22Rv1 (cell line): ENCODE data around the gene CSRP1.

Source experiments
- H3K27ac ChIP-seq: fragments of 450-650 bp; 2 replicates; pipeline ENCODE4 v1.5.1; 2017
- ZFX ChIP-seq: fragments of 450-650 bp; IDR thresholded peaks from 2 replicates; pipeline ENCODE4 v1.6.1; 2017; ENCODE audit warnings: antibody characterized with exemption, borderline replicate concordance
- TF ChIP-seq, protein P1 (sequence below): fragments of 450-650 bp; IDR thresholded peaks from 2 replicates; pipeline ENCODE4 v1.5.1; 2017; ENCODE audit warnings: mild to moderate bottlenecking

CSRP1 gene

DNA sequence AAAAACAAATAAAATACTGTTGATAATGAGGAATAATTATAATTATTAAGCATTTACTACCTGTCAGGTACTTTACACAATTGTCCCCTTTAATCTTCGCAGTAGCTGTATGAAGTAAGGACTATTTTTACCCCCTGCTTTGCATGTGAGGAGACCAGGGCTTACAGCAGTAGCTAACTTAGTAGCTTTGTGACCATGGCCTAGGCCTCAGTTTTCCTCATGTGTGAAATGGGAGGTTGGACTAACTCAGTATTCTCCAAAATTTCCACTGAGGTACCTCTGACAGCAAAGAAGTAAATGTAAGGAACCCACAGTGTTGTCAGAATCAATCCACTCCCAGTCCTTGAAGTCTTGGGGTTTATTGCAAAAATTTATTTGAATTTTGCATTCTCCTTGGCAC lies 3.8 kb upstream of the CSRP1 start:
- TF ChIP-seq, protein P1, sequence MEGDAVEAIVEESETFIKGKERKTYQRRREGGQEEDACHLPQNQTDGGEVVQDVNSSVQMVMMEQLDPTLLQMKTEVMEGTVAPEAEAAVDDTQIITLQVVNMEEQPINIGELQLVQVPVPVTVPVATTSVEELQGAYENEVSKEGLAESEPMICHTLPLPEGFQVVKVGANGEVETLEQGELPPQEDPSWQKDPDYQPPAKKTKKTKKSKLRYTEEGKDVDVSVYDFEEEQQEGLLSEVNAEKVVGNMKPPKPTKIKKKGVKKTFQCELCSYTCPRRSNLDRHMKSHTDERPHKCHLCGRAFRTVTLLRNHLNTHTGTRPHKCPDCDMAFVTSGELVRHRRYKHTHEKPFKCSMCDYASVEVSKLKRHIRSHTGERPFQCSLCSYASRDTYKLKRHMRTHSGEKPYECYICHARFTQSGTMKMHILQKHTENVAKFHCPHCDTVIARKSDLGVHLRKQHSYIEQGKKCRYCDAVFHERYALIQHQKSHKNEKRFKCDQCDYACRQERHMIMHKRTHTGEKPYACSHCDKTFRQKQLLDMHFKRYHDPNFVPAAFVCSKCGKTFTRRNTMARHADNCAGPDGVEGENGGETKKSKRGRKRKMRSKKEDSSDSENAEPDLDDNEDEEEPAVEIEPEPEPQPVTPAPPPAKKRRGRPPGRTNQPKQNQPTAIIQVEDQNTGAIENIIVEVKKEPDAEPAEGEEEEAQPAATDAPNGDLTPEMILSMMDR = no peak
- TF ChIP-seq ZFX = no peak
- no peak overlapping the region for H3K27ac ChIP-seq

DNA sequence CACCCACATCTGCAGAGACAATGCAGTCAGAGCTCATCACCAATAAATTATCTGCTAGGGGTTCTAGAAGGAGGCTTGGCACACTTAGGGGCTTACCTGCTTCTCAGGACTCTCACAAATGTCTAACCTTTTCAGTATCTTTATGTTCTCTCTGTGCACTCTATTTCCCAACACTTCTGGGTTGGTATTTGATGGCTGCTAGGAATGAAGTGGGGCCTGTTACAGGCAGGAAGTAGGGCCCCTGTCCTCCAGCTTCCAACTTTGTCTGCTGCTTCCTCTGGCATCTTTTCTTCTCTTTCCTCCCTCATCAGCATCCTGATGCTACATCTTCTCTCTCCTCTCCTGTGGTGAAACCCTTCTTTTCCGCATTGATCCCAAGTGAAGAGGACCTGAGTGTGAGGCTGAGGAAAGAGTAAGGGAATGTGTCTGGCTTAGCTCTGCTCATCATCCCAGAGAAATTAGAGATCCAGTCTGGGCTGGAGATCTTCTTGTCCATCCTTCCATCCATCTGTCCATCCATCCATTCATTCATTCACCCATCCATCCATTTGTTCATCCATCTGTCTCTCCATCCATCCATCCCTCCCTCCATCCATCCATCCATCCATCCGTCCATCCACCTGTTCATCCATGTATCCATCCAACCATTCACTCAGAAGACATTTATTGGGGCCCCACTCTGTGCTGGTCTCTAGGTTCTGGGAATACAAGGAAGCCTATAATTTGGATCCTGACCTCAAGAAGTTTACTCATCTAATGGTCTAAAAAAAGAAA lies 2.9 kb upstream of the CSRP1 start:
- TF ChIP-seq ZFX = no peak
- TF ChIP-seq, protein P1 = no peak
- H3K27ac ChIP-seq = no peak overlapping the region

DNA sequence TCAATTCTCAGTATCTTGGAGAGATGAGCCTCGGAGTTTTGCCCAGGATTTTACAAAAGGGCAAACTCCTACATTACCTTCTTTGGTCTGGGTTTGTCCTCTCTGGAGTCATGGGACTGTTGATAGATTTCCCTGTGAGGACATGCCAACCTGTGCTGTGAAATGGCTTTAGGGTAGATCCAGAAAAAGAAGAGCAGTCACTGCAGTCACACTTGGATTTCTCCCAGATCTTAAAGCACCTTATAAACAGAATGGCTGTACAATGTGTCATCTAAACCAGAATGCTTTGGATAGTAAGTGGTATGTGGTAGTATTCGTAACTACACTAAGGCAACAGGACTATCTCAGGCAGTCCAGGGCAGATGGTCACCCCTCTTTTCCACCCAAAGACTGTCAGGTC lies 1.9 kb upstream of the CSRP1 start:
- H3K27ac ChIP-seq = no peak overlapping the region
- TF ChIP-seq, protein P1 = no peak
- no peak for TF ChIP-seq ZFX

DNA sequence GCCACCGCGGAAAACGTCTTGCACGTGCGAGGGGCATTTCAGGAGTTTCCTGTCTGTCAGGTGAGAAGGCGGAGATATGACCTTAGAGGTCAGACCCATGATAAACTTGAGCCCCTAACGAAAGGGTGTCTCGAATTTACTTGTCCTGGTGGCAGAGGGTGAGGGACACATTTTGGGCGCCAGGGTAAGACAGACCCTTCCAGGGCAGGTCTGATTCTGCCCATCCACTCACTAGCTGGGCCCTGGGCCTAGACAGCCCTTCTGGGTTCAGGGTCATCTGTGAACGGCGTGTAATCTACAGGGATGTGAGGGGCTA lies 395 bp upstream of the CSRP1 start:
- TF ChIP-seq ZFX = no peak
- TF ChIP-seq, protein P1 = no peak

DNA sequence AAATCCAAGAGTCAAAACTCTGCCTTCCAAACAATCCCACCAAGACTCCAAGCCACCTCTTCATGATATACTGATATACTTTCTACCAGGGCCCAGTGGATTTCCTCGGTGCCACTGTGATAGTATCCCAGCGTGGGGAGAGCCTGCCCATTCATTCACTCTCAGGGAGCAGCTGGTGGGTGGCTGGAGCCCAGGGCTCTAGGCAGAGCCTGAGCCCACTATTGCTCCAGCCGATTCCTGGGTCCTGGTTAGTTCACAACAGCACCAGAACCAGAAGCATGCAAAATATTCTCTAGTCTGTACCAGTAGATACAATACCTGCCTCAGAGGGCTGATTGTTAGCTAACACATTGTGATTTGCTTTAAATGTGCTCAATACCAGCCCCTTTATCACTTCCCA lies 831 bp downstream of the CSRP1 start:
- TF ChIP-seq ZFX = no peak
- TF ChIP-seq, protein P1 = no peak
- H3K27ac ChIP-seq = peak overlapping the region; percentile 66; the same call in 1 of the 2 replicates

More for the DNA sequence above, 395 bp upstream of the CSRP1 start:
- H3K27ac ChIP-seq = peak overlapping the region; percentile 66

DNA sequence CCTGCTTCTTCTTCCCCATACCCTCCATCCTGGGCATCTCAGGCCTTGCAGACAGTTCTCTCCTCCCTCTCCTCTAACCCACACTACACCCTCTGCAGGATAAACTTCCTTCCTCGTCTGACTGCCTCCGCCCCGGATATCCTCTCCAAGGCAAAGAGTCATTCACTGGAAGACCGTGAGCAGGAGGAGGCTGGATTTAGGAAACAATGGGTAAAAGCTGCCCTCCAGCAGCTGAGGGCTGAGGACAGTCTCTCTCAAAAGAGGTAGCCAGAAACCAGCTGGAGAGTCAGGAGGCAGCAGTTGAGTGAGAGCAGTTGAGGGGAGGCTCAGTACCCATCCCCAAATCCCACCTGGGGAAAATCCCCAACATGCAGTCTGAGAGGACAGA lies 1.4 kb downstream of the CSRP1 start:
- TF ChIP-seq, protein P1 = no peak
- no peak for TF ChIP-seq ZFX
- H3K27ac ChIP-seq = 0 out of 2 replicates have a peak overlapping the region, but pooled peaks have one; percentile 66

DNA sequence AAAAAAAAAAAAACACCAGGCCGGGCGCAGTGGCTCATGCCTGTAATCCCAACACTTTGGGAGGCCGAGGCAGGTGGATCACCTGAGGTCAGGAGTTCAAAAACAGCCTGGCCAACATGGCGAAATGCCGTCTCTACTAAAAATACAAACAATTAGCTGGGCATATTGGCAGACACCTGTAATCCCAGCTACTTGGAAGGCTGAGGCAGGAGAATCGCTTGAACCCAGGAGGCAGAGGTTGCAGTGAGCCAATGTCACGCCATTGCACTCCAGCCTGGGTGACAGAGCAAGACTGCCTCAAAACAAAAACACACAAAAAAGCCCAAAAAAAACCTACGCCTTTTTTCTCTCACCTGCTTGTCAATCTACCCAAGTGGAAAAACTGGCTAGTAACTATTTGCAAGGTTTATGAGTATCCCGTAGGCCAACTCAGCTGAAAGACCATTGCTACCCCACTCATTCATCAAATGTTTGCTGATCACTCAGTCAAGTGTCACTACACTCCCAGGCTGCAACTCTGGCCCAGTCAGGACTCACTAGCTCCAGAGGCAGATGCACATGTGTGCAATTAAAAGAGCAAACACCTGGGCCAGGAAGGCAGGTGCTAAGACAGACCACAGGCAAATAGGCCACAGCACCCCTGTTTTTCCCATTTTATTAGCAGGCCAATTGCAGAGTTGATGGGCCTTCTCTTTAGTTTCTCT lies 2.0 kb downstream of the CSRP1 start:
- no peak overlapping the region for H3K27ac ChIP-seq
- no peak for TF ChIP-seq ZFX
- TF ChIP-seq, protein P1 = no peak
